Forelimb muscle (tissue), 1 donor: ENCODE data around the gene MAP3K8. TPM values are rescaled to one million over a fixed set of nuclear protein-coding genes. Genes with fewer than 3 reads are reported as not detected.

Experiments used
- DNase-seq: peaks from one replicate; pipeline ENCODE4 v3.0.0-alpha.2; 2013; ENCODE audit warnings: low read depth
- polyA plus RNA-seq: library from polyadenylated mRNA; unstranded; fragments of 120-200 nt; gene quantifications from one replicate; pipeline ENCODE4 v1.2.1, GENCODE V29; 2013; ENCODE audit not compliant: insufficient read length

The MAP3K8 gene
- polyA plus RNA-seq, 1 donor = 2.4 TPM

DNA sequence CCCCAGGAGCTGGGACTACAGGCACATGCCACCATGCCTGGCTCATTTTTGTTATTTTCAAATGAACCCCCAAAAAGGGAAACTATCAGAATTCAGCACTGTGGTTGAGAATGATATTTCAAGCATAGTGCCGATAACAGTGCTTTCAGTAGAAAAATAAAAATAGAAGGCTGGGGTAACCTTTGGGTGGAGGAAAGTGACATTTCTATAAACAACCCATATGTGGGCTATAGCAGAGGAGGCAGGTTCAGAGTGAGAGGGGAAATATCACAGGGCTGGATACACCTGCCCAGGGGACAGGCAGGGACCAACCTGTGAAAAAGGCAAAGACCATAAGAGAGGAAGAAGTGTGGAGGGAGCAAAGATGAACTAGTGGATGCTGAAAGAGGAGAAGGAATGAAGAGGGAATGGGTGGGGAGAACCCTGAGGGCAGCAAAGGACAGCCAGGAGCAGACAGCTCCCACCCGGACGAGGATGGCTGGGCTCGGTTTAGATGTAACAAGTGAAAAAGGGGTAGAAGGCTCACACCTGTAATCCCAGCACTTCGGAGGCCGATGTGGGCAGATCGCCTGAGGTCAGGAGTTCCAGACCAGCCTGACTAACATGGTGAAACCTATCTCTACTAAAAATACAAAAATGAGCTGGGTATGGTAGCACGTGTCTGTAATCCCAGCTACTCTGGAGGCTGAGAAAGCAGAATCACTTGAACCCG lies 56.5 kb downstream of the MAP3K8 start:
- DNase-seq = no peak

DNA sequence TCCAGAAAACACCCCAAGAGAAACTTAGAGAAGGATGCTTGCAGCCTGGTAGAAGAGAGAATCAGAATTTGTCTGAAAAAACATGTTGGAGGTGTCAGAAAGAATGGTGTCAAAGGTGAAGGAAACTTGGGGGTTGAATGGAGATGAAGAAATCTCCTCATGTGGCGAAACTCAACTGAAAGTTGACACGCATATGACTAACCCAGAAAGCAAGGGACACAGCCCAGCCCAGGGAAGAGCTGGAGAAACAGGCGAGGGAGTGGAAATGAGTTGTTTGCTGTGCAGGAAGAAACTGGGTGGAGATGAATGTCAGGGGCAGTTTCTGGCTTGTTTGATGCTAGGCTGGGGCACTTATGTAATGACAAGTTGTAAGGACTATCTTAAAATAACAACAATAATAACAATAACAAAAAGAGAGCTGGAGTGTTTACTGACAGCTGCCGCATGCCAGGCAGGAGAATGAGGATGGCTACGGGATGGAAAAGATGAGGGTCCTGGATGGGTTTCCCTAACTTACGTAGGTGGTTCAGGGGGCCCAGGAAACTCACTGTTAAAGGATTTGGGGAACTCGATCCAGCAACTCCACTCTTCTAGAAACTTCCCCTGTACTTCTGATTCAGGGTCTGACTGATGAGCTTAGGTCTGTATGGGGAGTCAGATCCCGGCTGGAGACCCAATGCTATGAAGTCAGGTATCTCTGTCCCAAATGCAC lies 57.4 kb downstream of the MAP3K8 start:
- DNase-seq = no peak

DNA sequence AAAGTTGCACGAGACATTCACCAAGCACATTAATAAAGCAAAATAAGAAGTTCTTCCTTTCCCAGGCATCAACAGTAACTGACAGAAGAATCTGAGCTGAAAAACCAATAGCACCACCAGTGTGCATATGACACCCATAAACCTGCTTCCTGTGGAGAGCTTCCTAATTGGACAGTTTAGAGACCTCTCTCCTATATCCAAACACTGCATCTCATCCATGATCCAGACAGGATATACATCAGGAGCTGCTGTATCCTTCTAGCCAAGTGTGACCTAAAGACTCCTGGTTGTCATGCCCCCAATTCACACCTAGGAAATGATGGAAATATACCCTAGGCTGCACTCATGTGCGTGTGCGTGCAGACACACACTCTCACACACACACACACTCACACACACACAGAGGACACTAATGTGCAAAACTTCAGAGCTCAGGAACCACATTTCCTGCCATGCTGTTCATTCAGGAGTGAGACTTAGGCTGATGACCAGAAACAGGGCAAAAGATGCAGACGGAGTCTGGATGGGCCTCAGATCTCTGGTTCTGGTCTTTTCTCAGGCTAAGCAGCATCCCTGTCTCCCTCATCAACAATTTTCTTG lies 58.0 kb downstream of the MAP3K8 start:
- no peak for DNase-seq

DNA sequence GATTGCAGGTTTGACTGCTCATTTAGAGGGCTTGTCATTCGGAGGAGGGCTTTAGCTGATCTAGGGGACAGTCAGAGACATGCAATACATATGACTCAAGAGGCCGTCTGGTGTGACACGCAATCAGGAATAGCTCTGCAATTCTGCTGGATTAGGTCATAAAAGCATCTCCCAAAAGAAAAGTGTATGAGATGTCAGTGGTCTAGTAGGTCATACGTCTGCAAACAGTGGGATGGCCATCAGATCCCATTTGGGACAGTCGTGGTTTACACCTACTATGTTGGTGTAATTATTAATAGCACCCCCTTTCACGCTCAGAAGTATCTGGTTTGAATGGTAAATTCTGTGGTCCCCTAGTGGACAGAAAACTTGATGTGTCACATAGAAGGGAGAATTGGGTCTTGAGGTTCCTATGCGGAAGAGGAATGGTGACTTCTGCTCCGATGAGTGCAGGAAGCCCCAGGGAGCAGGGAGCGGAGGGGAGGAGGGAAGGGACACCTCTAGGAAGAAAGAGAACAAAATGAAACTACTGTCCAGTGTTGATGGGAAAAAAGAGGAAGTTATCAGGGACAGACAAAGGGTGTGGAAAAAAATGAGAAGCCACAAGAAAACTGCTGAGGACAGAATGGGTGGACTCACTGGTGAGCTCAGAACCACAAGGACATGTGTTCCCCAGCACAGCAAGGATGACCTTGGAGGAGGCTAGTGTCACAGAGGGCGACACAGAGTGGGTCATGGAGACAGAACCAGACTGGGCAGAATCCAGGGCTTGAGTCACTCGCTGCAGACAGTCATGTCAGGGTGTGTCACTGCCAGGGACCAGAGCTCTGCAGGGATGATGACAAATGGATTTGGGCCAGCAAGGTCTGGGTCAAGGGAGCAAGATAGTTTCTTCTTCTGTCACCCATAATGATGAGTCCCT lies 59.9 kb downstream of the MAP3K8 start:
- no peak for DNase-seq

DNA sequence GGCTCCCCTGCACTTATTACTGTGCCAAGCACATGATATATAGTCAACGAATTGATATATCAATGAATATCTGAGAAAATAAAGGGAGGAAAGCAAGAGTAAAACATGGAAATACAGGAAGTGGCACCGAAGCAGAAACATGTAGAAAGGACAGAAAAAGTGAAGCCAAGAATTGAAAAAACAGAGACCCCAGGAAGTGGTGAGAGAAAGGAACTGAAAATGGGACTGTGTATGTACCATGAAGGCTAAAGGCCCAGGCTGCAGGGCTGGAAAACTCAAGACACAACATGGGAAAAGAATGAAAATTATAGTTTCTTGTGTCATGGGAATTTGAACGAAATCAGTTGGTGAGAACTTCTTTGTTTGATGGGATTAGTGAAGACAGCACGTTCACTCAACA lies 60.6 kb downstream of the MAP3K8 start:
- DNase-seq = no peak

DNA sequence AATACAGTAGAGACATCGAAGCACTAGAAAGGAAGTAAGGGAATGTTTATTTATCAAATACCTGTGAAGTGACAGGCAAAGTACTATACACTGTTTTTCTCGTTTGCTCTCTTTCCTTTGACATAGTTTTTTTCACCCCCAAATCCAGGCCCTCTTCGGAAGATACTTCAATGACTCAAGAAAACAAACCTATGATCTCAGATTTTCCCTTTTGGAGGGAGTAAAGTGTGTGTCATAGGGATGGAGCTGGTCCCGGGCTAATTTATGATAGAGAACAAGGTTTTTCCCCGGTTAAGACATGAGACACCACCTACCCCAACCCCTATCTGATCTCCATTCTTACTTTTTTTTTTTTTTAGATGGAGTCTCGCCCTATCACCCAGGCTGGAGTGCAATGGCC lies 61.7 kb downstream of the MAP3K8 start:
- DNase-seq = no peak

DNA sequence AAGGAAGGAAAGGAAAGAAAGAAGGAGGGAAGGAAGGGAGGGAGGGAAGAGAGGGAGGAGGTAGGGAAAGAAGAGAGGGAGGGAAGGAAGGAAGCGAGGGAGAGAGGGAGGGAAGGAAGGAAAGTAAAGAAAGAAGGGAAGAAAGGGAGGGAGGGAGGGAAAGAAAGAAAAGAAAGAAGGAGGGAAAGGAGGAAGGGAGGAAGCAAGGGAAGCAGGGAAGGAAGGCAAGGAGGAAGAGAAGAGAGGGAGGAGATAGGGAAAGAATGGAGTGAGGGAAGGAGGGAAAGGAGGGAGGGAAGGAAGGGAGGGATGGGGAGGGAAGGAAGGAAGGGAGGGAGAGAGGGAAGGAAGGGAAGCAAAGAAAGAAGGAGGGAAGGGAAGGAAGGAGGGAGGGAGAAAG lies 65.8 kb downstream of the MAP3K8 start:
- no peak for DNase-seq

DNA sequence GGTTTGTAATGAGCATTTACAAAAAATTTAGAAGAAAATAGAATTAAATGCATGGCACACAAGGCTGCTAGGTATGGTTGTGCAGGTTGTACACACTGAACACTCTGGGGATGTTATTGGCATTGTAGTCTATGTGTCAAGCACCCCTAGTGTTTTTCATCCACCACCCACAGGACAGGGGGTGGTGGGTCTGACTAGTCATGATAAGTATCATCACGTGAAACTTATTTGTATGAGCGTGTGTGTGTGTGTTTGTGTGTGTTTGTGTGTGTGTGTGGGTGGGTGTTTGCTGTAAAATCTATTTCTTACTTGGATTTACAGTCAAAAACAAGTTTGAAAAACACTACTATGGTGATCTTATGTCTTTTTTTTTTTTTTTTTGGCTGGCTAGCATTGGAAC lies 66.5 kb downstream of the MAP3K8 start:
- no peak for DNase-seq

DNA sequence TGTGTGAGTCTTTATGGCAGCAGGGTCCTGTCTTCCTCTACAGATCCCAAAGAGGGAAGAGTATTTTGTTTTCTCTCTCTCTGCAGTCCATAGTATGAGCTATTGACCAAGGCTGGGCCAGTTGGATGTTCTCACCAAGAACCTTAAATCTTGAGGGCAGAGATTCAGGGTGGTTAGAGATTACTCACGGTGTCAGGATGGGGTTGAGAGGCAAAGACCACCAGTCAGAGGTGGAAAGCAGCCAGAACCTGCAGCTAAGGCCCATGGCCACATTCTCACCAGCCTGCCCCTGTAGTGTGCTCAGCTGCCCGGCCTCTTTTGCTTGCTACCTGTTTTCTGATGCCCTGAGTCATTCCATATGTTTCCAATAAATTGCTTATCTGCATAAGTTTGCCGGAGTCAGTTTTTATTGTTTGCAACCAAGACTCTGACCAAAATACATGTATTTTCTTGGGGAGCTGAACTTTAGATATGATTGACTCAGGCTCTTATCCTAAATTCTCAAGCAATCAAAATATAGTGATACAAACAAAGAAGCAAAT lies 67.0 kb downstream of the MAP3K8 start:
- no peak for DNase-seq

DNA sequence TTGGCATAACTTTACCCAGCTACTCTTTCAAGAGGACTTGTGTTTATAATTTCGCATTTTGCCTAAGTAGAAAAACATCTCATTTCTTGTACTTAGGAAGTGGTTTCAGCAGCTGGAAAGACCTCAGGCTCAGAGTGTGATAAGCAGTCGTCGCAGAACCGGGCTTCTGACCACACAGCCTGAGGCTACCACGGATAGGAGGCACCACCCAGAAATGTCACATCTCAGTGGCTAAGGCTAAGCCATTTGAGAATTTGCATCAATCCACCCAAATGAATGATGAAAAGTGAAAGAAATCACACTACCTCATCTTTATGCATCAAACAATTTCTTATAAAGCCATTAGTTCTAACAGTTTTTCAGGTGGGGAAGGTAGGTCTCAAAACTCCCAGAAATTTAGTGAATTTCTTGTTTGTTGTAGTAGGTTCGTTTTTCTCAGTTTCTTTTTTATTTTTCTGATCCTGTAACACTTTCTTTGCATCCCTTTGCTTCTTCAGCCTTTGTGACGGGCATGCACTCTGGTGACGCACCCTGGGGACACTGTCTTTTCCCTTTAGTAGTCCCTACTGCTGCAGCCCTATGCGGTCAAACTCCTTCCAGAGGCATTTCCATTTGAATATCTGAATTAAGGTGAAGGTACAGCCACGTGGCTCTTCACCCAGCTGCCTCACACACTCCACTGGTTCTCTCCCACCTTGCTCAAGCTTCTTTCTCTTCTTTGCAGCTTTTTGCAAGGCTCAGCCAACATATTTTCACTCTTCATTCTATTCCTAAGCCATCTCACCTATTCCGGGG lies 68.5 kb downstream of the MAP3K8 start:
- no peak for DNase-seq

DNA sequence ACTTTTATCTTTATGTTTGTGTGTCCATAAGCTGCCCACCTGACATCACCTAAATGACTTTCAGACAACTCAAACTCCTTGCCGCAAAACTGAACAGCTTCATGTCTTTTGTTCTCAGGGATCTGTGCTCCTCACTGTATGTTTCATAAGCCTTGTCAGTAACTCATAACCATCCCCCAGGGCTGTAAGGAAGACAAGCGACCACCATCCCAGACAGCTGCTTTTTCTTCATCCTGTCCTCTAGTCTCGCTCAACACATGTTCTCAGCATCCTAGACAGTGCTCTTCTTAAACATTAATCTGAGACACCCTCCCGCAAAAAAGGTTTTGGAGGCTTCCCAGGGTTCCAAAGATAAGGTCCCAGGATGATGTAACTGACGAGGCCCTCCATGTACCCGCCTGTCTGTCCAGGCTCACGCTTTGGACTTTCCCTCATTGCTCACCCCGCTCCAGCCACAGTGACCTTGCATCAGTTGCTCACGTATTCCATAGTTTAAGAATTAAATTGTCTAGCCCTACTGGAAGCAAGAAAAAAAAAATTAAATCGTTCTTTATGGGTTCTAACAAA lies 69.8 kb downstream of the MAP3K8 start:
- DNase-seq = no peak

DNA sequence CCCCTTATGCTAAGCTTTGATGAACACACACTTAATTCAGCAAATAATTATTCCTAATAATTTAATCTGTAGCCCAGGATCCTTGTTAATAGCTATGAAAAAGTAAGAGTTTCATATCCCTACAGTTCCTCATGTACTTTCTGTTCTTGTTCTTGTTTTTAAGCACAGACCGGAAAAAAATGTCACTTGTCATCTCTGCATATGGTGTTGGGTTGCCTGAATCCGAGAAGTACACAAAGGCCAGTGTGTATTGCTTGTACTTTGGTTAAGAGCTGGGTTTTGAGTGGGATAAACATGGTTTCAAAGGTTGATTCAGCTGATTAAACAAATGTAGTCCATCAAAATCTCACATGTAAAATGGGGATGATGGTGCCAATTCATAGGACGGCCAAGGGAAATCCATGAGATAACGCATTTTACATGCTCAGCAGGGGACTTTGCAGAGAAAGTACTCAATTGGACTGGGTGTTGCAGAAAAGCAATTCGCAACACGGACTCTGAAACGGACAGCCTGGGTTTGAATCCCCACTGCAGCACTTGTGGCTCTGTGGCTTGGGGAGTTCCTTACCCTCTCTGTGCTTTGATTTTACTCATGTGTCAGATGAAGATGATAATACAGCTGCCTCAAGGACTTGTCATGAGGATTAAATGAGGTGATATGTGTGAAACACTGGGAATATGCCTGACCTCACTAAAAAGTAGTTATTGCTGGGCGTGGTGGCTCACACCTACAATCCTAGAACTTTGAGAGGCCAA lies 71.7 kb downstream of the MAP3K8 start:
- no peak for DNase-seq

DNA sequence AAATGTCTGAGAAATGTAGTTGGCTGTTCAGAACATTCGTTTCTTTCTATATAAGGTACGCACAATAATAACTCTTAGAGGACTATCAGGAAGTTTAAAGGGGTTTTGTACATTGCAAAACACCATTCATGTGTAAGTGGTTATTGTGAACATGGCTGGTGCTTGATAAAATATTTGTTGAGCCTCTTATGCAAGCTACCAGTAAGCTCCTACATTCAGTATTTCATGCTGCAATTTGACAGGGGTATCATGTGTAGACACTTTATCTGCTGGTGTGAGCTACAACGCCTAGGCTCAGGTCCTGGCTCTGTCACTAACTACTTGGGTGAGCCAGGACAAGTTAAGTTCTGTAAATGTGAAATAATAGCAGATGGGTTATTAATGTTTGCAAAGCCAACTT lies 75.5 kb downstream of the MAP3K8 start:
- DNase-seq = no peak

DNA sequence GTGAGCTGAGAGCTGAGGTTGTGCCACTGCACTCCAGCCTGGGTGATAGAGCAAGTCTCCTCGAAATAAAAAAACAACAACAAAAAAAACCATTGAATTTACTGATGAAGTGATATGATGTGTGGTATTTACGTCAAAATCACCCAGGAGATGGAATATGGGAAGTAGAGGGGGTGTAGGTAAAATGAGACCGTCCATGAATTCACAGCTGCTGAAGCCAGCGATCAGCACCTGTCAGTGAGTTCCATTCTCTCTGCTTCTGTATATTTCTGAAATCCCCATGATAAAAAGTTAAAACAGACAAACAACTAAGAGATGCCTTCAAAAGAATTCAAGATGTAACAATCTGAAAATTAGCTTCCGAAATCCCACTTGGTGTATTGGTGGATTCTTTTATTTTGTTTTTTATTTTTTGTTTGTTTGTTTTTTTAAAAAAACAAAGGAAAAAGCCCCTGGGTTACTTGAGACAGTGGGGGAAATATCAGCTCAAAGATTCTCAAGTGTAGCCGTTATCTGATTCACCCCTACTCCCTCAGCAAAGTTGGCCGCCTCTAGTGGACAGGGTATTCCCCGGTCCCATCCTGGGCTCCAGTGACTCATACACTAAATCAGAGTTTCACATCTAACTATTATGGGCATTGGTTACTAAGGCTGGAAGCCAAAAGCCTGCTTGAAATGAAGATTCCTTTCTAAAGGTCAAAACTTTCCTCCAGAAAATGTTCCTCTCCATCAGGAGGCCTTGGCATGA lies 76.4 kb downstream of the MAP3K8 start:
- DNase-seq = no peak

DNA sequence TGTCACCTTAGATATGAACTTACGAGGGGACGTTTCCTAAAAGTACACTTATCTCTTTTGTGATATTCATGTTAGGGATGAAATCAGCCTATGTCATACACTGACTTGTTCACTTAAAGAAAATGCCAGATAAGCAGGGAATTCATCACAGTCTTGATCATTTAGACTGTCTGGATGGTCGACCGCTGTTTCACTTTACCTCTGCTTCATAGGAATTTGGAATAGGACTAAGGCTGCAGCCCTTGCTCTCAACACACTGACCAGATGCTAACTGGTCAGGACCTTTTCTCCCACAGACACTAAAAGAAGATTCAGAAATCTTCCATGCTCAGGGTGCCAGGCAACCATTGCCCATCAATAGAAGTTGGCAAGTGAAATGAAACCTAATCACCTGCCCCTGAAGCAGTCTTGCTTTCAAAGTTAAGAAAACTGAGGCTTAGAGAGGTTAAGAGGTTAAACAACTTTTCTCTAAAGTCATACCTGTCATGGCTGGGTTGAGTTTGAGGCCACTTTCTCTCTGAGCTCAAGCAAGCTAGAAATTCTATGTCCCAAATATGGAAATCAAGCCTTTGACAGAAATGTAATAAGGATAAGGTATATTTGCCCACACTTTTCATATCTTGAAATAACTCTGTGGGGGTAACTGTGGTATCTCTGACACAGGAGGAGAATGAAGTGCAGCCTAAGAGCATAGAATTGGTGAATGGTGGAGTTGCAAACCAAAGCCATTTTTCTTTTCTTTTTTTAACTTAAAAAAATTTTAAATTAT lies 77.1 kb downstream of the MAP3K8 start:
- no peak for DNase-seq
